Fibroblast of mammary gland (primary cell): Measurements from ENCODE around the gene MTMR6.

ENCODE experiments used
- DNase-seq: peaks from one replicate; pipeline ENCODE4 v3.0.0-alpha.2; 2010; ENCODE audit warnings: low read depth
- H3K4me3 ChIP-seq: 2 replicates; pipeline ENCODE4 v1.5.1; 2011; ENCODE audit warnings: low read depth, mild to moderate bottlenecking, low read length, moderate library complexity; ENCODE audit not compliant: control insufficient read depth
- CTCF ChIP-seq: conservative IDR thresholded peaks from 2 replicates; pipeline ENCODE4 v1.5.1; 2011; ENCODE audit warnings: low read depth, low read length, inconsistent platforms; ENCODE audit not compliant: control insufficient read depth, insufficient read depth

The MTMR6 gene

GRCh38 chr13:25280396-25280795 is 6.9 kb downstream of the MTMR6 start:
- DNase-seq, result no peak
- TF ChIP-seq CTCF, result no peak
- H3K4me3 ChIP-seq, result no peak overlapping the region

DNA sequence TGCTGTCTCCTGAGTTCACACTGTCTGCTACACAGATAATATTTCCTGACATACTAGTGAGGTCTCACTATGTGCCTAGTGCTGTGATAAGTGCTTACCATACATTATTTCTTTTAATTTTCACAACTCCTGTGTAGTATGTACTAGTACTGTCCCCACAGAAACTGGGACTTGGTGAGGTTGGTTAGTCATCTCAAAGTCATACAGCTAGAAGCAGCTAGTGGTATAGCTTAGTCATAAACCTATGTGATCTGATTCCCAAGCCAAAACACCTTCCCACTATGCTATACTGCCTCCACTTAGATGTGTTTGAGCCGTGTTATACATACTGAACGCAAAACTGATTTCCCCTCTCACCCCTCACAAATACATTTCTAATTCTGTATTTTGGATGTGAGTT is 10.5 kb downstream of the MTMR6 start:
- H3K4me3 ChIP-seq, result no peak overlapping the region
- DNase-seq, result peak; percentile 56
- no peak for TF ChIP-seq CTCF

GRCh38 chr13:25268561-25268960 is 18.7 kb downstream of the MTMR6 start:
- DNase-seq, result no peak
- no peak overlapping the region for H3K4me3 ChIP-seq
- TF ChIP-seq CTCF, result no peak

- DNase-seq, result peak; percentile 34
- no peak overlapping the region for H3K4me3 ChIP-seq
- TF ChIP-seq CTCF, result peak; percentile 32
These were observed 19.6 kb downstream of the MTMR6 start for GRCh38 chr13:25267715-25268114.

GRCh38 chr13:25266706-25267105 is 20.6 kb downstream of the MTMR6 start:
- no peak for DNase-seq
- TF ChIP-seq CTCF, result no peak
- no peak overlapping the region for H3K4me3 ChIP-seq

GRCh38 chr13:25262261-25262660 is 25.0 kb downstream of the MTMR6 start:
- no peak overlapping the region for H3K4me3 ChIP-seq
- DNase-seq, result no peak
- TF ChIP-seq CTCF, result no peak

DNA sequence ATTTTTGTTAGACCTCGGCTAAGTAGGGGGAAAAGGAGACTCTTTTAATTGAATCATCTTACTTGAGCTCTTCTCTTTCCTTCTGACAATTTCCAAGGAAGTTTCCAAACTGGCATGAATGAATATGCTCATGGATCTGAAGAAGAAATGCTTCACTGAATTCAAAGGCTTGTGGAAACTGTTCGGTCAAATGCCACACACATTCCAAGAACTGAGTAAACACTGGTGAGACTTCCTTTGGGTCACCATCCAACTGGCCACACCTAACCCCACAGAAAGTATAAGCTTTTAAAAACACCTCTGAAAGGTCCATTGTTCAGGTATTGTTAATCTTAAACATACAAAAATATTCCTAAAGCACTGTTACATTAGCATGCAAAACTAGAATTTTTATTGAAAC is 33.6 kb downstream of the MTMR6 start:
- no peak overlapping the region for H3K4me3 ChIP-seq
- no peak for TF ChIP-seq CTCF
- peak; percentile 23 for DNase-seq
